GM21576 (cell line): Measurements from ENCODE around the gene CLDN19.
"Not testable (repeated sequence)": the region's sequence is repeated elsewhere in the genome, so short reads cannot be mapped to it uniquely, and the experiment has no call there.

Source experiments
- ATAC-seq: cut with Tn5 transposase; IDR thresholded peaks from one replicate; pipeline ENCODE4 v1.9.1; 2021; ENCODE audit warnings: mild to moderate bottlenecking, moderate library complexity; ENCODE audit not compliant: unreplicated experiment

CLDN19 gene

GRCh38 chr1:42740851-42741580, 980 bp upstream of the CLDN19 start:
- no peak for ATAC-seq

GRCh38 chr1:42738678-42739226, 1.3 kb downstream of the CLDN19 start:
- ATAC-seq = no peak

- ATAC-seq = no peak
Measured at GRCh38 chr1:42737986-42738677, 1.9 kb downstream of the CLDN19 start.

- ATAC-seq = no peak
Measured at GRCh38 chr1:42737257-42737656, 2.8 kb downstream of the CLDN19 start.

- no peak for ATAC-seq
Measured at GRCh38 chr1:42736571-42737200, 3.4 kb downstream of the CLDN19 start.

- ATAC-seq = no peak
Measured at GRCh38 chr1:42736152-42736551, 3.9 kb downstream of the CLDN19 start.

- no peak for ATAC-seq
Measured at GRCh38 chr1:42735477-42736105, 4.4 kb downstream of the CLDN19 start.

GRCh38 chr1:42735056-42735455, 5.0 kb downstream of the CLDN19 start:
- no peak for ATAC-seq

GRCh38 chr1:42734201-42735035, 5.6 kb downstream of the CLDN19 start:
- no peak for ATAC-seq

- no peak for ATAC-seq
Measured at GRCh38 chr1:42733415-42734200, 6.4 kb downstream of the CLDN19 start.

GRCh38 chr1:42732126-42732680, 7.8 kb downstream of the CLDN19 start:
- ATAC-seq = no peak

- ATAC-seq = no peak
Measured at GRCh38 chr1:42731585-42731984, 8.5 kb downstream of the CLDN19 start.

GRCh38 chr1:42730988-42731387, 9.0 kb downstream of the CLDN19 start:
- no peak for ATAC-seq

- no peak for ATAC-seq
Measured at GRCh38 chr1:42730002-42730401, 10.0 kb downstream of the CLDN19 start.

GRCh38 chr1:42725820-42726219, 14.2 kb downstream of the CLDN19 start:
- ATAC-seq = not testable (repeated sequence)

GRCh38 chr1:42723511-42723910, 16.5 kb downstream of the CLDN19 start:
- ATAC-seq = no peak

- ATAC-seq = not testable (repeated sequence)
Measured at GRCh38 chr1:42722403-42722802, 17.6 kb downstream of the CLDN19 start.

GRCh38 chr1:42721926-42722325, 18.1 kb downstream of the CLDN19 start:
- ATAC-seq = no peak

GRCh38 chr1:42720868-42721267, 19.2 kb downstream of the CLDN19 start:
- no peak for ATAC-seq
